Mucosa of stomach (tissue), 1 donor: ENCODE measurements around the gene DMXL2.

Experiments used
- H3K27me3 ChIP-seq: one replicate; pipeline ENCODE4 v1.7.0; 2013; ENCODE audit warnings: mild to moderate bottlenecking, low read length; ENCODE audit not compliant: control insufficient read depth, insufficient read depth
- H3K36me3 ChIP-seq: one replicate; pipeline ENCODE4 v1.7.0; 2013; ENCODE audit warnings: low read length; ENCODE audit not compliant: control insufficient read depth, insufficient read depth
- H3K4me1 ChIP-seq: one replicate; pipeline ENCODE4 v1.7.0; 2013; ENCODE audit warnings: mild to moderate bottlenecking, low read length; ENCODE audit not compliant: control insufficient read depth, insufficient read depth
- H3K4me3 ChIP-seq: one replicate; pipeline ENCODE4 v1.7.0; 2013; ENCODE audit warnings: low read length
- H3K9ac ChIP-seq: one replicate; pipeline ENCODE4 v1.7.0; 2013; ENCODE audit warnings: mild to moderate bottlenecking, low read length, moderate library complexity
- H3K9me3 ChIP-seq: one replicate; pipeline ENCODE4 v1.7.0; 2013; ENCODE audit warnings: mild to moderate bottlenecking, low read length, moderate library complexity; ENCODE audit not compliant: control insufficient read depth
- donor health status: Pancreatic carcinoma.

DMXL2 gene

GRCh38 chr15:51414256-51414860, 208.2 kb downstream of the DMXL2 start:
- Histone ChIP-seq H3K4me1 (no peaks in the 10 kb centered on the region), H3K9me3 (no peaks in the 10 kb centered on the region), H3K36me3 (no peaks in the 10 kb centered on the region), H3K9ac (no peak overlapping the region), H3K4me3 (no peak overlapping the region), H3K27me3 (no peaks in the 10 kb centered on the region)

- no peaks in the 10 kb centered on the region for H3K4me1 ChIP-seq
- H3K36me3 ChIP-seq = no peaks in the 10 kb centered on the region
- H3K9me3 ChIP-seq = no peaks in the 10 kb centered on the region
- H3K4me3 ChIP-seq = no peak overlapping the region
- no peak overlapping the region for H3K9ac ChIP-seq
- no peaks in the 10 kb centered on the region for H3K27me3 ChIP-seq
These were observed 216.7 kb downstream of the DMXL2 start for GRCh38 chr15:51405693-51406523.

- Histone ChIP-seq H3K4me1 (no peaks in the 10 kb centered on the region), H3K9me3 (no peaks in the 10 kb centered on the region), H3K9ac (no peak overlapping the region), H3K36me3 (no peaks in the 10 kb centered on the region), H3K4me3 (no peak overlapping the region), H3K27me3 (no peaks in the 10 kb centered on the region)
These were observed 218.4 kb downstream of the DMXL2 start for GRCh38 chr15:51403946-51404695.

GRCh38 chr15:51403072-51403878, 219.3 kb downstream of the DMXL2 start:
- Histone ChIP-seq H3K9ac (no peak overlapping the region), H3K27me3 (no peaks in the 10 kb centered on the region), H3K4me3 (no peak overlapping the region), H3K36me3 (no peaks in the 10 kb centered on the region), H3K9me3 (no peaks in the 10 kb centered on the region), H3K4me1 (no peaks in the 10 kb centered on the region)

GRCh38 chr15:51401872-51402517, 220.6 kb downstream of the DMXL2 start:
- Histone ChIP-seq H3K27me3 (no peaks in the 10 kb centered on the region), H3K9ac (no peak overlapping the region), H3K36me3 (no peaks in the 10 kb centered on the region), H3K9me3 (no peaks in the 10 kb centered on the region), H3K4me1 (no peaks in the 10 kb centered on the region), H3K4me3 (no peak overlapping the region)

- no peak overlapping the region for H3K4me3 ChIP-seq
- no peak overlapping the region for H3K9ac ChIP-seq
- H3K36me3 ChIP-seq = no peaks in the 10 kb centered on the region
- H3K4me1 ChIP-seq = no peaks in the 10 kb centered on the region
- H3K9me3 ChIP-seq = no peaks in the 10 kb centered on the region
- no peaks in the 10 kb centered on the region for H3K27me3 ChIP-seq
These were observed 221.4 kb downstream of the DMXL2 start for GRCh38 chr15:51401051-51401780.

GRCh38 chr15:51398626-51399025, 223.9 kb downstream of the DMXL2 start:
- H3K4me1 ChIP-seq = no peaks in the 10 kb centered on the region
- H3K9ac ChIP-seq = no peak overlapping the region
- no peaks in the 10 kb centered on the region for H3K36me3 ChIP-seq
- no peak overlapping the region for H3K4me3 ChIP-seq
- no peaks in the 10 kb centered on the region for H3K9me3 ChIP-seq
- H3K27me3 ChIP-seq = no peaks in the 10 kb centered on the region
